ENCODE results near the gene IL17RB. TPM values are rescaled to one million over a fixed set of nuclear protein-coding genes. Genes with fewer than 3 reads are reported as not detected.

IL17RB gene
- polyA plus RNA-seq (ENCODE audit: insufficient read length in 3 of 3), result 10 to 100 TPM; 14.2 to 17.3 (median 15.4) TPM

GRCh38 chr3:53846134-53846850, at the start of gene IL17RB, which contains the start of gene CHDH:
Gene IL17RB, plus strand, starts transcription at chr3:53846568. Its CDS starts 21 bp downstream, at chr3:53846589.
Gene CHDH, minus strand, starts transcription at chr3:53846419. Its CDS starts 22,411 bp downstream, at chr3:53824008.
- peak in 1 of 3 donors; percentile 27 for DNase-seq (ENCODE audit: low read depth in 3 of 3, low spot score in 2 of 3)

- DNase-seq (ENCODE audit: low read depth in 3 of 3, low spot score in 2 of 3), result no peak
These were observed 48.2 kb upstream of the IL17RB start for GRCh38 chr3:53798144-53798543.

GRCh38 chr3:53799338-53799865, 47.0 kb upstream of the IL17RB start:
- DNase-seq (ENCODE audit: low read depth in 3 of 3, low spot score in 2 of 3), result no peak

- no peak for DNase-seq (ENCODE audit: low read depth in 3 of 3, low spot score in 2 of 3)
These were observed 46.1 kb upstream of the IL17RB start for GRCh38 chr3:53800041-53800906.

GRCh38 chr3:53801319-53801718, 45.0 kb upstream of the IL17RB start:
- DNase-seq (ENCODE audit: low read depth in 3 of 3, low spot score in 2 of 3), result no peak

GRCh38 chr3:53802256-53802880, 44.0 kb upstream of the IL17RB start:
- DNase-seq (ENCODE audit: low read depth in 3 of 3, low spot score in 2 of 3), result no peak

- no peak for DNase-seq (ENCODE audit: low read depth in 3 of 3, low spot score in 2 of 3)
These were observed 43.1 kb upstream of the IL17RB start for GRCh38 chr3:53803124-53803815.

- DNase-seq (ENCODE audit: low read depth in 3 of 3, low spot score in 2 of 3), result no peak
These were observed 42.3 kb upstream of the IL17RB start for GRCh38 chr3:53803816-53804695.

- no peak for DNase-seq (ENCODE audit: low read depth in 3 of 3, low spot score in 2 of 3)
These were observed 41.5 kb upstream of the IL17RB start for GRCh38 chr3:53804697-53805462.

- no peak for DNase-seq (ENCODE audit: low read depth in 3 of 3, low spot score in 2 of 3)
These were observed 40.8 kb upstream of the IL17RB start for GRCh38 chr3:53805463-53806159.

GRCh38 chr3:53806182-53807116, 39.9 kb upstream of the IL17RB start:
- no peak for DNase-seq (ENCODE audit: low read depth in 3 of 3, low spot score in 2 of 3)

GRCh38 chr3:53807117-53807810, 39.1 kb upstream of the IL17RB start:
- no peak for DNase-seq (ENCODE audit: low read depth in 3 of 3, low spot score in 2 of 3)

- no peak for DNase-seq (ENCODE audit: low read depth in 3 of 3, low spot score in 2 of 3)
These were observed 37.9 kb upstream of the IL17RB start for GRCh38 chr3:53808496-53808895.

- no peak for DNase-seq (ENCODE audit: low read depth in 3 of 3, low spot score in 2 of 3)
These were observed 37.1 kb upstream of the IL17RB start for GRCh38 chr3:53809267-53809666.

GRCh38 chr3:53809764-53810400, 36.5 kb upstream of the IL17RB start:
- no peak for DNase-seq (ENCODE audit: low read depth in 3 of 3, low spot score in 2 of 3)

All from right renal cortex interstitium (tissue), 3 donors.